MM.1S (cell line): ENCODE results near the gene UTP20.

Experiments
- CTCF ChIP-seq: fragments of 300-600 bp; sonication (generic); IDR thresholded peaks from 2 replicates; pipeline ENCODE4 v1.5.1; 2016; ENCODE audit warnings: antibody characterized with exemption, low read length, mixed read lengths
- EZH2 ChIP-seq: fragments of 300-600 bp; sonication (generic); optimal IDR thresholded peaks from 2 replicates; pipeline ENCODE3; 2017; ENCODE audit warnings: low read depth, mild to moderate bottlenecking, antibody characterized with exemption, low read length, mixed read lengths

- TF ChIP-seq CTCF: no peak
- TF ChIP-seq EZH2: no peak
These were observed 58.2 kb downstream of the UTP20 start for GRCh38 chr12:101338087-101338486.
